NCI-H446 treated with DMSO at 0.1 percent for 48 hours (cell line): ENCODE results near the gene TRIM38.
"Not testable (repeated sequence)": the region's sequence is repeated elsewhere in the genome, so short reads cannot be mapped to it uniquely, and the experiment has no call there.

ENCODE experiments used
- DNase-seq: peaks from one replicate; lab custom pipeline; 2025; lab: John Stamatoyannopoulos, UW

The TRIM38 gene

GRCh38 chr6:25942561-25943147 is 19.9 kb upstream of the TRIM38 start:
- DNase-seq: peak; percentile 4

- no peak for DNase-seq
Observed at GRCh38 chr6:25943887-25944286, 18.7 kb upstream of the TRIM38 start.

- no peak for DNase-seq
Observed at GRCh38 chr6:25944688-25945574, 17.7 kb upstream of the TRIM38 start.

- DNase-seq: not testable (repeated sequence)
Observed at GRCh38 chr6:25945738-25946137, 16.9 kb upstream of the TRIM38 start.

- no peak for DNase-seq
Observed at GRCh38 chr6:25946631-25947030, 16.0 kb upstream of the TRIM38 start.

GRCh38 chr6:25947492-25947891 is 15.1 kb upstream of the TRIM38 start:
- DNase-seq: not testable (repeated sequence)

- DNase-seq: no peak
Observed at GRCh38 chr6:25949695-25950094, 12.9 kb upstream of the TRIM38 start.

- DNase-seq: no peak
Observed at GRCh38 chr6:25950297-25950696, 12.3 kb upstream of the TRIM38 start.

- no peak for DNase-seq
Observed at GRCh38 chr6:25951296-25952032, 11.1 kb upstream of the TRIM38 start.

- no peak for DNase-seq
Observed at GRCh38 chr6:25952535-25952934, 10.1 kb upstream of the TRIM38 start.

GRCh38 chr6:25953733-25954132 is 8.9 kb upstream of the TRIM38 start:
- no peak for DNase-seq

GRCh38 chr6:25954756-25955155 is 7.8 kb upstream of the TRIM38 start:
- no peak for DNase-seq

GRCh38 chr6:25956226-25956625 is 6.4 kb upstream of the TRIM38 start:
- no peak for DNase-seq

- DNase-seq: no peak
Observed at GRCh38 chr6:25958700-25959162, 3.9 kb upstream of the TRIM38 start.

GRCh38 chr6:25959890-25960536 is 2.6 kb upstream of the TRIM38 start:
- no peak for DNase-seq

GRCh38 chr6:25960734-25961133 is 1.9 kb upstream of the TRIM38 start:
- no peak for DNase-seq

- no peak for DNase-seq
Observed at GRCh38 chr6:25961619-25962148, 918 bp upstream of the TRIM38 start.

- no peak for DNase-seq
Observed at GRCh38 chr6:25963426-25964123, 973 bp downstream of the TRIM38 start.

- DNase-seq: no peak
Observed at GRCh38 chr6:25965058-25965457, 2.5 kb downstream of the TRIM38 start.

- DNase-seq: no peak
Observed at GRCh38 chr6:25966711-25967110, 4.1 kb downstream of the TRIM38 start.

GRCh38 chr6:25968769-25969168 is 6.2 kb downstream of the TRIM38 start:
- DNase-seq: no peak
